Astrocyte (in vitro differentiated cells and primary cell): Measurements from ENCODE around the gene C11orf91. TPM values are rescaled to one million over a fixed set of nuclear protein-coding genes. Genes with fewer than 3 reads are reported as not detected.

ENCODE experiments used
- DNase-seq: peaks from one replicate; pipeline ENCODE4 v3.0.0-alpha.2; 2010; ENCODE audit warnings: low read depth
- FAIRE-seq: peaks from 2 replicates; lab custom pipeline; 2011; peaks lifted over from hg19 to GRCh38; lab: Jason Lieb, UNC
- H2AFZ ChIP-seq: 2 replicates; pipeline ENCODE4 v1.6.0; 2012; ENCODE audit warnings: low read depth, low read length, inconsistent platforms
- H3K27ac ChIP-seq: 2 replicates; pipeline ENCODE4 v1.5.1; 2011; ENCODE audit warnings: low read depth, low read length, inconsistent platforms
- H3K27me3 ChIP-seq: 2 replicates; pipeline ENCODE4 v1.6.0; 2011; ENCODE audit warnings: low read length, inconsistent platforms; ENCODE audit not compliant: insufficient read depth
- H3K36me3 ChIP-seq: 2 replicates; pipeline ENCODE4 v1.5.1; 2011; ENCODE audit warnings: low read length, inconsistent platforms; ENCODE audit not compliant: insufficient read depth
- H3K4me1 ChIP-seq: 2 replicates; pipeline ENCODE4 v1.5.1; 2011; ENCODE audit warnings: low read length, inconsistent platforms; ENCODE audit not compliant: insufficient read depth
- H3K4me2 ChIP-seq: 2 replicates; pipeline ENCODE4 v1.6.0; 2012; ENCODE audit warnings: low read length, inconsistent platforms
- H3K4me3 ChIP-seq: 2 replicates; pipeline ENCODE4 v1.5.1; 2011; ENCODE audit warnings: low read depth, mild to moderate bottlenecking, low read length, inconsistent platforms; ENCODE audit not compliant: insufficient read depth
- H3K79me2 ChIP-seq: 2 replicates; pipeline ENCODE4 v1.6.0; 2012; ENCODE audit warnings: mild to moderate bottlenecking, low read length, inconsistent platforms; ENCODE audit not compliant: insufficient read depth
- H3K9ac ChIP-seq: 2 replicates; pipeline ENCODE4 v1.6.0; 2012; ENCODE audit warnings: mild to moderate bottlenecking, low read length, inconsistent platforms
- H3K9me3 ChIP-seq: 2 replicates; pipeline ENCODE4 v1.5.1; 2012; ENCODE audit warnings: low read depth, mild to moderate bottlenecking, low read length, inconsistent platforms; ENCODE audit not compliant: insufficient read depth
- H4K20me1 ChIP-seq: 2 replicates; pipeline ENCODE4 v1.6.0; 2012; ENCODE audit warnings: low read length, inconsistent platforms; ENCODE audit not compliant: insufficient read depth
- H3K27ac Mint-ChIP-seq: one replicate; pipeline ENCODE4 v1.8.0; 2021; ENCODE audit warnings: mild to moderate bottlenecking, mixed read lengths; ENCODE audit not compliant: unreplicated experiment
- H3K27me3 Mint-ChIP-seq: one replicate; pipeline ENCODE4 v1.8.0; 2021; ENCODE audit warnings: low read depth, mixed read lengths; ENCODE audit not compliant: unreplicated experiment
- H3K36me3 Mint-ChIP-seq: one replicate; pipeline ENCODE4 v1.8.0; 2021; ENCODE audit warnings: low read depth, mixed read lengths; ENCODE audit not compliant: unreplicated experiment
- H3K4me1 Mint-ChIP-seq: one replicate; pipeline ENCODE4 v1.8.0; 2021; ENCODE audit warnings: low read depth, mixed read lengths; ENCODE audit not compliant: unreplicated experiment
- H3K4me3 Mint-ChIP-seq: one replicate; pipeline ENCODE4 v1.8.0; 2021; ENCODE audit warnings: mild to moderate bottlenecking, moderate library complexity, mixed read lengths; ENCODE audit not compliant: unreplicated experiment
- H3K9me3 Mint-ChIP-seq: one replicate; pipeline ENCODE4 v1.8.0; 2021; ENCODE audit warnings: mild to moderate bottlenecking, mixed read lengths; ENCODE audit not compliant: unreplicated experiment
- EZH2 ChIP-seq: IDR thresholded peaks from 2 replicates; pipeline ENCODE4 v1.6.1; 2012; ENCODE audit warnings: mild to moderate bottlenecking, low read length, inconsistent platforms; ENCODE audit not compliant: insufficient read depth
- total RNA-seq: library from RNA; stranded (reverse); gene quantifications from 2 replicates; pipeline ENCODE4 v1.2.1, GENCODE V29; 2021
- TF ChIP-seq, protein P1 (sequence below): IDR thresholded peaks from 2 replicates; pipeline ENCODE4 v1.5.1; 2011; ENCODE audit warnings: low read depth, mild to moderate bottlenecking, inconsistent platforms, low read length, moderate library complexity; ENCODE audit not compliant: insufficient read depth

C11orf91 gene
- total RNA-seq, 1 donor from 2014 or later = not detected

DNA sequence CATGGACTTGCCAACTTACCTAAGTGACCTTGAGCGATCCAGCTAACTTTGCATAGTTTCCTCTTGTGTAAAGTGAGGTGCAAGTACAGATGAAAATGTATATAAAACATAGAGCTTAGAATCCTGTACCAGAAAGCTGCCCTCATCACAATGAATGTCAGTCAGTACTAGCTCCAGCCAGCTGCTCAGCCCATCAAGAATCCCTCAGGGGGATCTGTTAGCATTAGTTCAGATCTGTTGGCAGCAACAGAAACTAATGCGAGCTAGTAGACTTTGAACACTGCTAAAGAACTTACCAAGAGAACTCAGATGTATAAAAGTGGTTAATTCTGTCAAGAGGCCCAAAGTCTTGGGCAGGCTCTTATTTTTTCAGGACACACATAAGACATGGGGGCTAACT, 6.3 kb upstream of the C11orf91 start:
- Mint-ChIP-seq H3K27ac (no peak overlapping the region), H3K4me3 (no peak overlapping the region), H3K9me3 (no peaks in the 10 kb centered on the region), H3K27me3 (no peaks in the 10 kb centered on the region), H3K36me3 (peaks cover 22% of the 10 kb centered on the region), H3K4me1 (peaks cover 27% of the 10 kb centered on the region)
- Histone ChIP-seq H3K27ac (no peak overlapping the region), H3K4me2 (no peak overlapping the region), H3K27me3 (no peaks in the 10 kb centered on the region), H3K36me3 (peaks cover 61% of the 10 kb centered on the region), H4K20me1 (peaks cover 31% of the 10 kb centered on the region), H3K4me1 (peaks cover 30% of the 10 kb centered on the region), H2AFZ (no peak overlapping the region), H3K9ac (no peak overlapping the region), H3K9me3 (no peaks in the 10 kb centered on the region), H3K79me2 (peaks cover 42% of the 10 kb centered on the region), H3K4me3 (no peak overlapping the region)
- DNase-seq = no peak
- FAIRE-seq = no peak
- TF ChIP-seq, protein P1, sequence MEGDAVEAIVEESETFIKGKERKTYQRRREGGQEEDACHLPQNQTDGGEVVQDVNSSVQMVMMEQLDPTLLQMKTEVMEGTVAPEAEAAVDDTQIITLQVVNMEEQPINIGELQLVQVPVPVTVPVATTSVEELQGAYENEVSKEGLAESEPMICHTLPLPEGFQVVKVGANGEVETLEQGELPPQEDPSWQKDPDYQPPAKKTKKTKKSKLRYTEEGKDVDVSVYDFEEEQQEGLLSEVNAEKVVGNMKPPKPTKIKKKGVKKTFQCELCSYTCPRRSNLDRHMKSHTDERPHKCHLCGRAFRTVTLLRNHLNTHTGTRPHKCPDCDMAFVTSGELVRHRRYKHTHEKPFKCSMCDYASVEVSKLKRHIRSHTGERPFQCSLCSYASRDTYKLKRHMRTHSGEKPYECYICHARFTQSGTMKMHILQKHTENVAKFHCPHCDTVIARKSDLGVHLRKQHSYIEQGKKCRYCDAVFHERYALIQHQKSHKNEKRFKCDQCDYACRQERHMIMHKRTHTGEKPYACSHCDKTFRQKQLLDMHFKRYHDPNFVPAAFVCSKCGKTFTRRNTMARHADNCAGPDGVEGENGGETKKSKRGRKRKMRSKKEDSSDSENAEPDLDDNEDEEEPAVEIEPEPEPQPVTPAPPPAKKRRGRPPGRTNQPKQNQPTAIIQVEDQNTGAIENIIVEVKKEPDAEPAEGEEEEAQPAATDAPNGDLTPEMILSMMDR = no peak
- TF ChIP-seq EZH2 = no peak

- peaks cover 38% of the 10 kb centered on the region for H3K79me2 ChIP-seq
- no peak for DNase-seq
- H4K20me1 ChIP-seq = peaks cover 29% of the 10 kb centered on the region
- H3K36me3 Mint-ChIP-seq = peaks cover 22% of the 10 kb centered on the region
- H3K27ac Mint-ChIP-seq = no peak overlapping the region
- no peaks in the 10 kb centered on the region for H3K27me3 ChIP-seq
- no peaks in the 10 kb centered on the region for H3K9me3 ChIP-seq
- no peaks in the 10 kb centered on the region for H3K27me3 Mint-ChIP-seq
- H3K36me3 ChIP-seq = peaks cover 57% of the 10 kb centered on the region
- H3K4me1 Mint-ChIP-seq = peaks cover 31% of the 10 kb centered on the region
- H3K9me3 Mint-ChIP-seq = no peaks in the 10 kb centered on the region
- H3K27ac ChIP-seq = no peak overlapping the region
- no peak overlapping the region for H3K4me2 ChIP-seq
- no peak for FAIRE-seq
- no peak overlapping the region for H2AFZ ChIP-seq
- H3K4me3 Mint-ChIP-seq = no peak overlapping the region
- no peak overlapping the region for H3K9ac ChIP-seq
- no peak for TF ChIP-seq EZH2
- TF ChIP-seq, protein P1 = no peak
- H3K4me3 ChIP-seq = no peak overlapping the region
- peaks cover 35% of the 10 kb centered on the region for H3K4me1 ChIP-seq
Observed at GRCh38 chr11:33706546-33706945, 5.9 kb upstream of the C11orf91 start.

GRCh38 chr11:33704240-33705002, 3.8 kb upstream of the C11orf91 start:
- Histone ChIP-seq H3K4me1 (peaks cover 49% of the 10 kb centered on the region), H3K4me2 (peak overlapping the region; percentile 41), H3K27me3 (no peaks in the 10 kb centered on the region), H3K9ac (peak overlapping the region; percentile 23), H3K36me3 (peaks cover 44% of the 10 kb centered on the region), H4K20me1 (peaks cover 8% of the 10 kb centered on the region), H3K9me3 (no peaks in the 10 kb centered on the region), H2AFZ (no peak overlapping the region), H3K79me2 (peaks cover 22% of the 10 kb centered on the region), H3K4me3 (no peak overlapping the region), H3K27ac (peak overlapping the region; percentile 20)
- DNase-seq = no peak
- TF ChIP-seq, protein P1 = peak; percentile 20
- no peak for TF ChIP-seq EZH2
- peaks cover 15% of the 10 kb centered on the region for H3K36me3 Mint-ChIP-seq
- no peak overlapping the region for H3K27ac Mint-ChIP-seq
- H3K27me3 Mint-ChIP-seq = no peaks in the 10 kb centered on the region
- no peak for FAIRE-seq
- no peaks in the 10 kb centered on the region for H3K9me3 Mint-ChIP-seq
- peaks cover 39% of the 10 kb centered on the region for H3K4me1 Mint-ChIP-seq
- no peak overlapping the region for H3K4me3 Mint-ChIP-seq
